ENCODE results near the gene RPS19BP1.

DNA sequence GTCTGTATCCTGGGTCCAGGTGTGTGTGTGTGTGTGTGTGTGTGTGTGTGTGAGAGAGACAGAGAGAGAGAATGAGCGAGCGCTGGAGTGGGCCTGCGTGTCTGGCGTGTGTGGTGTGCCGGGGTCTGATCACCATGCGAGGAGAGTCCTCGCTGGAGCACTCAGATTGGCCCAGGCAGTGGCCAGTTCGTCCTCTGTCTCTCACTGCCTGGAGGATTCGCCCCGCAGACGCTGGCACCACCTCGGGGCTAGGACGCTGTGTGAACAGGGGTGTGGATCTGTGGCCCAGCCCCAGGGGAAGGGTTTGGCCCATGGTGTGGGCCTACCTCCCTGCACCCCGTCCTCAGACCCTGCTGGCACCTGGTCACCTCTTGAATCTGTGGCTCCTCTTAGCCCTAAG lies 26.4 kb upstream of the RPS19BP1 start:
- TF ChIP-seq, protein P1, sequence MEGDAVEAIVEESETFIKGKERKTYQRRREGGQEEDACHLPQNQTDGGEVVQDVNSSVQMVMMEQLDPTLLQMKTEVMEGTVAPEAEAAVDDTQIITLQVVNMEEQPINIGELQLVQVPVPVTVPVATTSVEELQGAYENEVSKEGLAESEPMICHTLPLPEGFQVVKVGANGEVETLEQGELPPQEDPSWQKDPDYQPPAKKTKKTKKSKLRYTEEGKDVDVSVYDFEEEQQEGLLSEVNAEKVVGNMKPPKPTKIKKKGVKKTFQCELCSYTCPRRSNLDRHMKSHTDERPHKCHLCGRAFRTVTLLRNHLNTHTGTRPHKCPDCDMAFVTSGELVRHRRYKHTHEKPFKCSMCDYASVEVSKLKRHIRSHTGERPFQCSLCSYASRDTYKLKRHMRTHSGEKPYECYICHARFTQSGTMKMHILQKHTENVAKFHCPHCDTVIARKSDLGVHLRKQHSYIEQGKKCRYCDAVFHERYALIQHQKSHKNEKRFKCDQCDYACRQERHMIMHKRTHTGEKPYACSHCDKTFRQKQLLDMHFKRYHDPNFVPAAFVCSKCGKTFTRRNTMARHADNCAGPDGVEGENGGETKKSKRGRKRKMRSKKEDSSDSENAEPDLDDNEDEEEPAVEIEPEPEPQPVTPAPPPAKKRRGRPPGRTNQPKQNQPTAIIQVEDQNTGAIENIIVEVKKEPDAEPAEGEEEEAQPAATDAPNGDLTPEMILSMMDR (conservative IDR thresholded peaks at IDR 0.05; ENCODE audit: low read depth, low read length) = no peak
- TF ChIP-seq EZH2 (IDR thresholded peaks at IDR 0.05; ENCODE audit: borderline replicate concordance, low read depth, low read length, poor library complexity, severe bottlenecking) = no peak
